Activated T-helper 9 cell treated with anti-CD3 and anti-CD28 coated beads, Interleukin-2, amount 50 U/mL, for 16 hours (primary cell): Measurements from ENCODE around the gene NCBP2.
A peak's percentile ranks its signal among the peaks of the same experiment; 100 is the strongest.
"Not testable (repeated sequence)": the region's sequence is repeated elsewhere in the genome, so short reads cannot be mapped to it uniquely, and the experiment has no call there.

Experiments
- DNase-seq: peaks from one replicate; pipeline ENCODE4 v3.0.0-alpha.2; 2020; ENCODE audit warnings: low read depth

The NCBP2 gene

DNA sequence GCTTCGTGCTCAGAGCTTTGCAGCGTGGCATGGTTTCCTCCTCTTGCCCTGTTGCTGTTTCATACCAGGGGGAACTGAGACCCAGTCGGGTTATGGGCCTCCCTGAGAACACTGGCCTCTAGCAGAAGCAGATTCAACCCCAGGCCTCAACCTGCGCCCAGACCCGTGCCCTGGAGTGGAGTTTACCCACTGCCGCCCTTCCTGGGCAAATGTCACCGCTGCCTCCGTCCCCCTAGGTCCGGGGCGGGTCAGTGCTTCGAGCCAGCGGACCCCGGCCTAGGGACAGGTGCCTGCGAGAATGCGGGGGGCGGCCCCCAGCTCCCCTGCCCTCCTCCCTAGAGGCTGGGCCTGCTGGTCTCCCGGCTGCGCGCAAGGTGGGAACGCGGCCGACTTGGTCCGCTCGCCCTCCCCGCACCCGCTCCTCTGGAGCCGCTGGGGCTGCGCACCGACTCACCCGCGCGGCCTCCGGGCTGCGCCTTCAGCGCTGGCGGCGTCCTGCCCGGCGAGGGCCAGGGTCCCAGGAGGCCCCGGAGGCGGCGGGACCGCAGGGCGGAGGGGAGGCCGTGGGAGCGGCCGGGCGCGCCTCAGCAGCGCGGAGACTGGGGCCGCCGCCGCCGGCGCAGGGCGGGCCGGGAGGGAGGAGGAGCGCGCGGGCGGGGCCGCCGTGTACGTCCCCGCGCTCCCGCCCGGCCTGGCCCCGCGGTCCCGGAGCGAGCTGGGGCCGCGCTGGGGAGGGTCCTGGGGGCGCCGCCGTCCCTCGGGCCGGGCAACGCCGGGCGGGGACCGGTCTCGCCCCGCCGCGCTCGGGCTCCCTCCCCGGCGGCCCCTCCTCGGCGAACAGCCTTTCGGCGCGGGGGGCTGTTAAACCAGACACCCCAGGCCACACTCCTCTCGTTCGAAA is 26.2 kb upstream of the NCBP2 start, which contains the start of gene PIGZ:
TSS of gene PIGZ (minus strand) at position 601 of the 901 bp plus-strand sequence. CDS start 16,802 bp downstream, outside the sequence.
- no peak for DNase-seq

DNA sequence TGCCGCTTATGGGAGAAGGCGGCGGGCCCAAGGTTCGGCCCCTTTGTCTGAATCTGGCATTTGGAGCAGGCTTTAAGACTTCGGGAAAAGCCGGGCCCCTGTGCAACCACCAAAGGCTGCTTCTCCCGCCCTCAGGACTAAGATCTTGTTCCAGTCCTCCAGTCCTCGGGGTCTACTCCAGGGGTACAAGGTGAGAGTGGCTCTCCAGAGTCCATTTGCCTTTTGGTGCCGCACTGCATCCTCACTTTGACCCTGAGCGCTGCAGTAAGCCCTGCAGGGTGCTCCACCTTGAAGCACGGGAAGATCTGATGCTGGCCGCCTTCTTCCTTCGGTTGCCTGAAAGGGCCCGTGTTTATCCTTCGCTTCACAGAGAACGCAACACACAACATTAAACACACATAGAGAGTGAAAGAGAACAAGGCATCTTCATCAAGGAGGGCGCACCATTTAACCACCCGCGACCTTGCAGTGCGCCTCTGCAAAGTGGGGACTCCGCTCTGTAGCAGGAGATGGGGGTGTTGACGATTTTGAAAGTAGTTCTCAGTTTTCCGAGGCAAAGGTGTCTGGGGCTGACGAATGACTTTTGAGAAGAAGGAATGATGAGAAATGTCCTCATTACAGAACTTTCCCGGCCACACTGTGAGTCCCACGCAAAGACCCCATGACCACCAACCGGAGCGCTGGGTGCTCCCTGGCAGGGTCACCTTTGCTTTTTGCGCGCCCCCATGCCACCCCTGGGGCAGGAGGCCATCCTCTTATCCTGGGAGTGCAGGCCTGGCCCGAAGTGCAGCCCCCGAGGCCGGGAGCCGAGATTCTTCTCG is 25.3 kb upstream of the NCBP2 start:
- no peak for DNase-seq

DNA sequence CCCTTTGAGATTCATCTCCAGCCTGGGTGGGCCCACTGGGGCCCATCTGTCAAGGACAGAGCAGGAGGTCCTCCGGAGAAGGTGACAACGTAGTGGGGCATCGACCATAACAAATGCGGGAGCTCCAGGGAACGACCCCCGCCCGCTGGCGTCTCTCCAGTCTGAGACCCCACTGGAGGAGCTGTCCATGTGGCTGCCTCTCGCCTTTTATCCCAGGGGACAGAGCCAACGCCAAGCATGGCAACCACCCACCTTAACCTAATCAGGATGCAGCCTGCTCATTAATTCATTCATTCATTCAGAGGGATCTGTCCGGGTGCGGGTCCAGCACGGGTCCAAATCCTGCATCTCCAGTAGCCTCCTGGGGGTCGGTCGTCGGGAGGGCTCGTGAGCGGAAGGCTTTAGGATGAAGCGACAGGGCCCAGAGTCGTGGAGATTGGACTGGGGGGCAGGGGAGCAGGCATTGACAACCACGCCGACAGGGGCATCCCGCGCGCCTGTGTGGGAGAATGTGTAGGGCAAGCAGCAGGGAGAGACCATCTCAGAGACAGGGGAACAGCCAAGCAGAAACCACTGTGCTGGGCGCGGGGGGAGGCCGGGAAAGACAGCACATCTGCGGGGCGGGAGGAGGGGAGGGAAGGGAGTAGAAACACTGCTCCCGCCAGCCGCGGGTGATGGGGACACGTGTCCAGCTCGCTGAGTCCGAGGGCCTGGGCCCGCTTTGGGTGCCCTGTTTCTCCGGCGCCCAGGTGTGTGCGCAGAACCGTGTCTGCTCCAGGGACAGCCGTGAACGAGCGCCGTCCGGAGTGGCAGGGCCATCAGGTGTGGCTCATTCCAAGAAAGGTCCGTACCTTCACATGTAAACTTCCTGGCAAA is 24.4 kb upstream of the NCBP2 start:
- no peak for DNase-seq

DNA sequence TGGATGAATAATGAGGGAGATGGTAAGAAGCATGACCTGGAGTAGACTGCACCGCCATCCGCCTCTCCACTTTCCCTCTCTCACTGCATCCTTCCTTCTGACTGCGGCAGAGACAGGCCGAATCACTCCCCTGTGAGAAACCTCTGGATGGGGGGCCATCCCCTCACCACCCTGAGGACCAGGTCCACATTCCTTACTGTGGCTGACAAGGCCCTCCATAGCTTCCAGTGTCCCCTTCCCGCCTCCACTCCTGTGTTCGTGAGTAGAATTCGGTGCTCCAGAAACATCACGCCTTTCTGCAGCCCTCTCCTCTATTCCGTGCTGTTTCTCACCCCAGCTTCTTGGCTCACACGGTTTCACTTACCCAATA is 23.5 kb upstream of the NCBP2 start:
- no peak for DNase-seq

DNA sequence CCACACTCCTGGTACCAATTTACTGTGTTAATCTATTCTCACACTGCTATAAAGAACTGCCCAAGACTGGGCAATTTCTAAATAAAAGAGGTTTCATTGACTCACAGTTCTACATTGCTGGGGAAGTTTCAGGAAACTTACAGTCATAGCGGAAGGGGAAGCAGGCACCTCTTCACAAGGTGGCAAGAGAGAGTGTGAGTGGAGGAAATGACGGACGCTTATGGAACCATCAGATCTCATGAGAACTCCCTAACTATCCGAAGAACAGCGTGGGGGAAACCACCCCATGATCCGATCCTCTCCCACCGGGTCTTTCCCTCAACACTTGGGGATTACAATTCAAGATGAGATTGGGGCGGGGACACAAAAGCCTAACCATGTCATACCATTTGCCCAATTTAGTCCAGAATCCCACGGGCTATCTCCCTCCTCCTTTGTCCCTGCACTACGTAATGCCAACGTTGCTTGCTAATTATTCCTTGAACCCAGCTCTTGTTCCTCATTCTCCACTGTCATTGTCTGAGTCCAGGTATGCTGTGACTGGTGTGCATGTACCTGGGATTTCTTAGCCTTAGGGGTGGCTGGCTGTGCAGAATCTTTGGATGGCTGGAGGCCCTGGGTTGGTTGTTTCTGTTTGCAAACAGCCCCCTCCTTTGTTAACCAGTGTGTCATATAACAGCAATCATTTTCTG is 22.9 kb upstream of the NCBP2 start:
- no peak for DNase-seq

DNA sequence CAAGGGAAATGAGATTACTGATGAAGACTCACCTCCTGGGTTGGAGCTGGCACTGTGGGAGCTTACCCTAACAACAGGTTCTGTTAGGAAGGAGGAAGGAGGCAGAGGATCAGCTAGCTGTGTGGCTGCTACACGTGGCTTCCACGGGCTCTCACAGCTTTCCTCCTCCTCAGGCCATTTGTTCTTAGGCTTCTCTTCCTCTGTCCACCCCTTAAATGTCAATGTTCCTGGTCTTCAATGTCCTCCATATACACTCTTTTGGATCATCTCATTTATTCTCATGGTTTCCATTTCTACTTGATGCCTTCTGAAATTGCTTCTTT is 21.3 kb upstream of the NCBP2 start:
- no peak for DNase-seq

DNA sequence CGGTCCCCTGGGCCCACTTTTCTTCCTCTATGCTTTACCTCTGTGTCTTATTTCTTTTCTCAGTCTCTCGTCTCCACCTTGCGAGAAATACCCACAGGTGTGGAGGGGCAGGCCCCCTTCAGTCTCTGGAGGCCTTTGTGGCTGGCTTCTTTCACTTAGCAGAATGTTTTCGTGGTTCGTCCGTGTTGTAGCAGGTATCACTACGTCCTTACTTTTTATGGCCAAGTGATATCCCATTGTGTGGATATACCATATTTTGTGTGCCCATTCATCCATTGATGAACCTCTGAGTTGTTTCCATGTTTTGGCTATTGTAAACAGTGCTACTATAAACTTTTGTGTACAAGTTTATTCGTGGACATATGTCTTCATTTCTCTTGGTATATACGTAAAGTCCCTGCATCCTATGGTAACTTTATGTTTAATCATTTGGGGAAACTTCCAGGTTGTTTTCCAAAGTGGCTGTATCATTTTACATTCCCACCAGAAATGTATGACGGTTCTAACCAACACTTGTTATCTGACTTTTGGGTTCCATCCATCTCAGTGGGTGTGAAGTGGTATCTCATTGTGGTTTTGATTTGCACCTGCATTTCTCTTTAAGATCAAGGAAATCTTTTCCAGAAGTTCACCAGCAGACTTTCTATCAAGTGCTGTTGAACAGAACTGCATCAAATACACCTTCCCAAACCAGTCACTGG is 20.8 kb upstream of the NCBP2 start:
- DNase-seq, result no peak

DNA sequence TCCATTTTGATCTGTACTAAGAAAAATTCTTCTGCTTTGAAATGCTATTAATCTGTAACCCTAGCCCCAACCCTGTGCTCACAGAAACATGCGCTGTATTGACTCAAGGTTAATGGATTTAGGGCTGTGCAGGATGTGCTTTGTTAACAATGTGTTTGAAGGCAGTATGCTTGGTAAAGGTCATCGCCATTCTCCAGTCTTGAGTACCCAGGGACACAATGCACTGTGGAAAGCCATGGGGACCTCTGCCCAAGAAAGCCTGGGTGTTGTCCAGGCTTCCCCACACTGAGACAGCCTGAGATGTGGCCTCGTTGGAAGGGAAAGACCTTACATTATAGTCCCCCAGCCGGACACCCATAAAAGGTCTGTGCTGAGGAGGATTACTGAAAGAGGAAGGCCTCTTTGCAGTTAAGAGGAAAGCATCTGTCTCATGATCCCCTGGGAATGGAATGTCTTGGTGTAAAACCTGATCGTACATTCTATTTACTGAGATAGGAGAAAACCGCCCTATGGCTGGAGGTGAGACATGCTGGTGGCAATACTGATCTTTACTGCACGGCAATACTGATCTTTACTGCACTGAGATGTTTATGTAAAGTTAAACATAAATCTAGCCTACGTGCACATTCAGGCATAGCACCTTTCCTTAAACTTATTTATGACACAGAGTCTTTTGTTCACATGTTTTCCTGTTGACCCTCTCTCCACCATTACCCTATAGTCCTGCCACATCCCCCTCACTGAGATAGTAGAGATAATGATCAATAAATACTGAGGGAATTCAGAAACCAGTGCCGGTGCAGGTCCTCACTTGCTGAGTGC is 20.0 kb upstream of the NCBP2 start:
- DNase-seq, result no peak

DNA sequence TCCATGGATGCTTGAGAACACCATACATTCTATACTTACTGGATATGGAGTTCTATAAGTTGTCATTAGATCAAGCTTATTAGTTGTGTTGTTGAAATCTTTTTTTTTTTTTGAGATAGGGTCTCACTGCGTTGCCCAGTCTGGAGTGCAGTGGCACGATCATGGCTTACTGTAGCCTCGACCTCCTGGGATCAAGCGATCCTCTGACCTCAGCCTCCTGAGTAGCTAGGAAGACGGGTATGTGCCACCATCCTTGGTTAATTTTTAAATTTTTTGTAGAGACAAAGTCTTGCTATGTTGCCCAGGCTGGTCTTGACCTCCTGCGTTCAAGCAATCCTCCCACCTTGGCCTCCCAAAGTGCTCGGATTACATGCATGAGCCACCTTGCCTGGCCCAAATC is 12.5 kb upstream of the NCBP2 start:
- no peak for DNase-seq

DNA sequence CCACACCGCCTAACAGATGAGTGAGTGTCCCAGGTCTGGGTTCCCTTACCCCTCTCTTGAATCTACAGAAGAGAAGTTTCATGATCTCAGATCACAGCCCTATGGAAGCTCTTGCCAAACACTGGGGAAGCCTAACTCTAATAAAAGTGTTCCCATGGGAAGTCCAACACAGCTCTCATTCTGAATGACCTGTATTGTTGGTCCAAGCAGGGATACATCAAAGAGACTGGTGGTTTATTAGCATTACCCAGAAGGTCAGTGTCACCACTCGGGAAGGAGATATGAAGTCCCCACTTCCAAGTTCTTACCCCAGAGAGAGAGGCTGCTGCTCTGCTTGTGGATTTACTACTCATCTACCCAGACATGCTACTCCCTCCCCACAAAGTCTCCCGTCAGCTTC is 9.0 kb upstream of the NCBP2 start:
- DNase-seq, result no peak

DNA sequence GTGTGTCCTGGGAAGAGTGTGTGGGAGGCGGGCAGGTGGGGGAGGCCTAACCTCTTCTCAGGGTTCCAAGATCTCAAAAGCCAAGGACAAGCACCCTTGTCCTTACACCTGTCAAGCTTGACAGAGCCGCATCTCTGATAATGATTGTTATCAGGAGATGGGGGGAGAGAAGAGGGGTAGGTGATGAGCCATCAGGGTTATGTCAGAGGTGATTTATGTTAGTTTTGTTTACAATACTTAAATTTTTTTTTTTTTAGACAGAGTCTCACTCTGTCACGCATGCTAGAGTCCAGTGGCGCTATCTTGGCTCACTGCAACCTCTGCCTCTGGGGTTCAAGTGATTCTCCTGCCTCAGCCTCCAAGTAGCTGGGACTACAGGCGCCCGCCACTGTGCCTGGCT is 7.4 kb upstream of the NCBP2 start:
- DNase-seq, result no peak

DNA sequence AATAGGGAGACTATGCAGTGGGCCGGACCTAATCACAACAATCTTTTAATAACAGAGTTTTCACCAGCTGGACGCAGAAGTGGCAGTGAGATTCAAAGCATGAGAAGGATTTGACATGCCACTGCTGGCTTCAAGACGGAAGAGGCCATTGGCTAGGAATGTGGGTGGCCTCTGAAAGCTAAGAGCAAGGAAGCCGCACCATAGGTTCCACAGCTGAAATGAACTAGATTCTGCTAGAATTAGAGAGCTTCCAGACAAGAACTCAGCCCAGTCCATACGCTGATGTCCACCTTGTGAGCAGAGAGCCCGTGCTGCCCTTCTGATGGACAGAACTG is 6.9 kb upstream of the NCBP2 start:
- DNase-seq, result no peak

DNA sequence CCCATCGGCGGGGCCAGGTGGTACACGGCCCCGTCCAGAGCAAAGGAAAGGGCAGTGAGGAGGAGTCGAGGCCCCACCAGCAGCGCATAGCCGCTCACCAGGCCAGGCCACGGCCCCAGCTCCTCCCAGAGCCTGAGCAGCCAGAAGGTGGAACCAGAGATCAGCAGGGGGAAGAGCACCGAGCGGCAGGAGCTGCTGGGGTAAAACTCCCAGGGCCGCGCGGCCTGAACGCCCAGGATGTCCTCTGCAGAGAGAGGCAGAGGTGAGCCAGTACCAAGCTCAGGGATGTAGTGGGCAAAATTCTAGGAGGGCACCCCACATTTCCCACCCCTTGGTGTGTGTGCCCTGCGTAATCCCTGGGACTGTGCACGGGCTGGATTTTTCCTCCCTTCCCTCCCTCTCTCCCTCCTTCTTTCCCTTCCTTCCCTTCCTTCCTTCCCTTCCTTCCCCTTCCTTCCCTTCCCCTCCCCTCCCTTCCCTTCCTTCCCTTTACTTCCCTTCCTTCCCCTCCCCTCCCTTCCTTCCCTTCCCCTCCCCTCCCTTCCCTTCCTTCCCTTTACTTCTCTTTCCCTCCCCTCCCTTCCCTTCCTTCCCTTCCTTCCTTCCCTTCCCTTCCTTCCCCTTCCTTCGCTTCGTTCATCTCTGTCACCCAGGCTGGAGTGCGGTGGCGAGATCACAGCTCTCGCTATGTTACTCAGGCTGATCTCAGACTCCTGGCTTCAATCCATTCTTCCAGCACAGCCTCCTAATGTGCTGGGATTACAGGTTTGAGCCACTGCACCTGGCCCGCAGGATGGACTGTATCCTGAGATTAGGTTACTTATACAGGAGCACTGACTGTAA is 6.3 kb upstream of the NCBP2 start:
- no peak for DNase-seq

DNA sequence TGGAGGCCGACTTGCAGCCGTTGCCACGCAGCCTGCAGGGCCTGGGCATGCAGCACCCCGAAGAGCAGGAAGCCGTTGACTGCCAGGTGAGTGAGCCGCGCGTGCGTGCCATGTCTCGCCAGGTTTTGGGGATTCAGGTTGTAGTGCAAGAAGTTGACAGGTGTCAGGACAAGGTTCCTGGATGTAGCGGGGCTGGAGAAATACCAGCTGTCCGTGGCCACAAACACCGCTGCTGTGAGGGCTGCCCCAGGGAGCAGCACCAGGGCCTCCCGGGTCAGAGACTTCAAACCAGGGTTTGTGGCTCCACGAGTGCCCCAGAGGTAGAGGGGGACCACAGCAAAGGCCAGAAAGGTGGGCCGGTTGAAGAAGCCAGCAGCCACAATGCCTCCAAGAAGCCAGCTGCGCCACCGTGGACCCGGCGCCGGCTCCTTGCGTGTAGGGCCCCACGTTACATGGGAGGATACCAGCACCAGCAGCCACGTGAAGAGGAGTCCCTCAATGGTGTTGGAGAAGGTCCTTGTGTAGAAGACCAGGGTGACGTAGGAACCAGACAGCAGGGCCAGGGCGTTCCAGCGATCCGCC is 5.6 kb upstream of the NCBP2 start:
- no peak for DNase-seq

DNA sequence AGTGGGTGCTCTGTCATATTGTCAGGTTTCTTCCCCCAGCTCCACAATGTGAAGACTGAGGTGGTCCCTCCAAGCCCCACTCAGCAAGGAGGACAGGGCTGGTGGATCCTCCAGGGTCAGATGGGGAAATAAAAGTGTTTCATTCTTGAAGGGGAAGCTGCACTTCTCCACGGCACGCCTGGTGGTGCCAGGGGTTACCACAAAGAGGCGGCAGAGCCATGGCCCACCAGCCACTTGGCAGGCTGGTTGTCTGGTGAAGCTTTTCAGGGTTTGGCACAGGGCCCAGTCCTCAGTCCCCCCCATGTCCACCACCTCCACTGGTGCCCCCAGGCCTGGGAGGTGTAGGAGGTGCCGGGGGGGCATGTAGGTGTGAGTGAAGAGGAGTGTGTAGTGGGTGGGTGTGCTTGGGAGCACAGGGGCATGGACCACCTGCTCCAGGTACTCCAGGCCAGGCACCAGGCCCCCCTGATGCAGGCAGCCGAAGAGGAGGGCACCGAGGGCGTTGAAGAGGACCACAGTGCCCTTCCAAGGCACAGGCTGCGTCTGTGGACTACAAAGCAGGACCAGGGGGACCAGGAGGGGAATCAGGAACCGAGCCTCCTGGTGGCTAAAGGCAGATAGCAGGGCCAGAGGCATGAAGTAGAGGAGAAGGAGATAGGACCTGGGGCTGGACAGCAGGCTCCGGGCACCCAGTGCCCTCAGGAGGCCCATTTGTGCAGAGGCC is 5.0 kb upstream of the NCBP2 start:
- no peak for DNase-seq

DNA sequence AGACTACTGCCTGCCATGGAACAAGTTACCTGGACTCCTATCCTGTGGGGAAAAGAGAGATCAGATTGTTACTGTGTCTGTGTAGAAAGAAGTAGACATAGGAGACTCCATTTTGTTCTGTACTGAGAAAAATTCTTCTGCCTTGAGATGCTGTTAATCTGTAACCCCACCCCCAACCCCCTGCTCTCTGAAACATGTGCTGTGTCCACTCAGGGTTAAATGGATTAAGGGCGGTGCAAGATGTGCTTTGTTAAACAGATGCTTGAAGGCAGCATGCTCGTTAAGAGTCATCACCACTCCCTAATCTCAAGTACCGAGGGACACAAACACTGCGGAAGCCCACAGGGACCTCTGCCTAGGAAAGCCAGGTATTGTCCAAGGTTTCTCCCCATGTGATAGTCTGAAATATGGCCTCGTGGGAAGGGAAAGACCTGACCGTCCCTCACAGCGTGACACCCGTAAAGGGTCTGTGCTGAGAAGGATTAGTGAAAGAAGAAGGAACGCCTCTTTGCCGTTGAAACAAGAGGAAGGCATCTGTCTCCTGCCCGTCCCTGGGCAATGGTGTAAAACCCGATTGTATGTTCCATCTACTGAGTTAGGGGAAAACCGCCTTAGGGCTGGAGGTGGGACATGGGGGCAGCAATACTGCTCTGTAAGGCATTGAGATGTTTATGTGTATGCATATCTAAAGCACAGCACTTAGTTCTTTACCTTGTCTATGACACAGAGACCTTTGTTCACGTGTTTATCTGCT is 1.9 kb upstream of the NCBP2 start:
- not testable (repeated sequence) for DNase-seq

DNA sequence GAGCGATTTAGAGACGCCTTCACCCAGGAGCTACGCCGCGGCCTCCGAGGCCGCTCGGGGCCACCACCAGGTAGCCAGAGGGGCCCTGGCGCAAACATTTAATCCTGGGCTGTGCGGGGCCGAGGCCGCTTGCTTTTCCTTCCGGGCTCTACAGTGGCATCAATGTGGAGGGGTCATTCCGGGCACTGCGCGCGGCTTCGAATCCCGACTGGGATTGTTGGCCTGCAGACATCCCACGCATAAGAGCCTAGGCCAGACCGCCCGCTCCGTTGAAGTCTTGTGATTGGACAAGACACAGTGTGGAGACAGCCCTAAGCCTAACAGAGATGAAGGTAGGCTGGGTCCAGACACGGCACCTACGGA is 568 bp upstream of the NCBP2 start:
- DNase-seq, result no peak

DNA sequence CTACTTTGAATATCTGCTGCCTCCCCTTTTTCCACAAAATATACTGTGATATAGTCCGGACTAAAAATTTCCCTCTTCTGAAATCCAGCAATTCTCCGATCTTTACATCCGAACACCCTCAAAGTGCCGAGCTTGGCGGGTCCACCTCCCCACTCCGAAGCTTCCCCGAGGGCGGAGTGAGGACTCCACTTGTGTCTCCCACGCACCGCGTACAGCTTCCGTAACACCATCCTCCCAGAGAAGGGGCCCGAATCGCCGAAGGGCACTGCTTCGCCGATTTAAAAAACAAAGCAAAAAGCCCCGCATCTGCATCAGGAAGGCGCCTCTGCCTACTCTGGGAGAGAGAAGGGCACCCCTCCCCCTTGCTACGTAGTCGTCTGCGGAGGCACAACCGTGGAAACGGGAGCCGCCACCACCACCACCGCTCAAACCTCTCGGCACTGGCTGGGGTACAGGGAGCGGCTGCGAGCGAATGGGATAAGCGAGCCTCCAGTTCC is 551 bp downstream of the NCBP2 start:
- DNase-seq, result peak; percentile 53
